Measurements from ENCODE around the gene SUPT20HL1.

DNA sequence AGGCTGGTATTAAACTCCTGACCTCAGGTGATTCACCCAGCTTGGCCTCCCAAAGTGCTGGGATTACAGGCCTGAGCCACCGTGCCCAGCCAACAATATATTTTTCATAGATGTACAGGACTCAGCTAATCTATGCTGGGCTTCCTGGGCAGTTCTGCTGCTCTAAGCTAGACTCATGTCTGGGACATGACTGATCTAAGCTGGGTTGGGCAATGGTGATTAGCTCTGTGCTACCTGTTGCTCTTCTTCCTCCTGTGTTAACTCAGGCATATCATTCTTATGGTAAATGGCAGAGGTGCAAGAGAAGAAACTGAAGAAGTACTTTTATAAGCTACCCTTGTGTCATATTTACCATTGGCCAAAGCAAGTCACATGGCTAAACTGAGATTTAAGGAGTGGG is 35.2 kb upstream of the SUPT20HL1 start:
- TF ChIP-seq ZNF792 (tag by site-specific recombination; IDR thresholded peaks at IDR 0.05): no peak
- TF ChIP-seq ZNF76 (tag by site-specific recombination; IDR thresholded peaks at IDR 0.05; ENCODE audit: borderline replicate concordance, low read depth): no peak

Data from HEK293 (cell line).